Measurements from ENCODE around the gene ANKRD12. TPM values are rescaled to one million over a fixed set of nuclear protein-coding genes. Genes with fewer than 3 reads are reported as not detected.

Gene ANKRD12
- total and polyA plus RNA-seq, 4 donors: 2.7 to 59.7 (median 17.3) TPM

DNA sequence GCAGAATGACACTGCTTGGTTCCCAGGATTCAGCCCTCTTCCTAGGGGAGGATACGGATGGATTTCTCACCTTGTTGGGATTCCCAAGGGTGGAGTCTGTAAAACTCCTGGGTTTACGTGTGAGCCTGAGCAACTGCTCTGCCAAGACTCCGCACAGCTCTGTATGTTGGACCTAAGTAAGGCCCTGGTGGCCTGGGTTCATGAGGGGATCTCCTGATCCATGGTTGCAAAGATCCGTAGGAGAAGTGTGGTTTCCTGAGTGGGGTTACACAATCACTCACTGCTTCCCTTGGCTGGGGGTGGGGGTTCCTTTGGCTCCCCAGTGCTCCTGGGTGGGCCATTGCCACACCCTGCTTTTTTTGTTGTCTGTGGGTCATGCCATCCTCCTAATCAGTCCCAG is 37.7 kb downstream of the ANKRD12 start:
- Histone ChIP-seq H3K9ac (ENCODE audit: low read depth in 1 of 2, low read length in 2 of 2) (no peak overlapping the region), H3K27me3 (ENCODE audit: control insufficient read depth in 4 of 4, insufficient read depth in 4 of 4, low read length in 3 of 4) (no peaks in the 10 kb centered on the region), H3K4me1 (ENCODE audit: control insufficient read depth in 4 of 4, insufficient read depth in 4 of 4, low read length in 3 of 4) (peaks cover 0 to 5% (median 0%) of the 10 kb centered on the region in 4 donors), H3K36me3 (ENCODE audit: control insufficient read depth in 4 of 4, insufficient read depth in 3 of 4, low read depth in 1 of 4, low read length in 3 of 4) (peaks cover 0 to 5% (median 1%) of the 10 kb centered on the region in 4 donors), H3K27ac (ENCODE audit: low read depth in 1 of 2, low read length in 2 of 2) (no peak overlapping the region), H3K4me3 (ENCODE audit: low read depth in 1 of 3, low read length in 3 of 3) (no peak overlapping the region), H3K9me3 (ENCODE audit: control insufficient read depth in 4 of 4, low read length in 3 of 4) (no peaks in the 10 kb centered on the region)
- WGBS: 81% methylated on average over 4 of the region's 4 CpGs
- TF ChIP-seq FOXA1 (IDR thresholded peaks at IDR 0.05) (no peak), HNF4G (IDR thresholded peaks at IDR 0.05) (no peak), FOXA2 (IDR thresholded peaks at IDR 0.05) (no peak), GABPA (IDR thresholded peaks at IDR 0.05 in 1 of 2, conservative IDR thresholded peaks at IDR 0.05 in 1 of 2) (no peak), JUND (IDR thresholded peaks at IDR 0.05) (no peak), HNF4A (conservative IDR thresholded peaks at IDR 0.05) (no peak), TAF1 (conservative IDR thresholded peaks at IDR 0.05) (no peak), RAD21 (IDR thresholded peaks at IDR 0.05) (no peak), SP1 (IDR thresholded peaks at IDR 0.05) (no peak), EGR1 (IDR thresholded peaks at IDR 0.05; ENCODE audit: low read depth in 2 of 2) (no peak), RXRA (IDR thresholded peaks at IDR 0.05) (no peak), NR2F2 (IDR thresholded peaks at IDR 0.05) (no peak)
- TF ChIP-seq, protein P1, sequence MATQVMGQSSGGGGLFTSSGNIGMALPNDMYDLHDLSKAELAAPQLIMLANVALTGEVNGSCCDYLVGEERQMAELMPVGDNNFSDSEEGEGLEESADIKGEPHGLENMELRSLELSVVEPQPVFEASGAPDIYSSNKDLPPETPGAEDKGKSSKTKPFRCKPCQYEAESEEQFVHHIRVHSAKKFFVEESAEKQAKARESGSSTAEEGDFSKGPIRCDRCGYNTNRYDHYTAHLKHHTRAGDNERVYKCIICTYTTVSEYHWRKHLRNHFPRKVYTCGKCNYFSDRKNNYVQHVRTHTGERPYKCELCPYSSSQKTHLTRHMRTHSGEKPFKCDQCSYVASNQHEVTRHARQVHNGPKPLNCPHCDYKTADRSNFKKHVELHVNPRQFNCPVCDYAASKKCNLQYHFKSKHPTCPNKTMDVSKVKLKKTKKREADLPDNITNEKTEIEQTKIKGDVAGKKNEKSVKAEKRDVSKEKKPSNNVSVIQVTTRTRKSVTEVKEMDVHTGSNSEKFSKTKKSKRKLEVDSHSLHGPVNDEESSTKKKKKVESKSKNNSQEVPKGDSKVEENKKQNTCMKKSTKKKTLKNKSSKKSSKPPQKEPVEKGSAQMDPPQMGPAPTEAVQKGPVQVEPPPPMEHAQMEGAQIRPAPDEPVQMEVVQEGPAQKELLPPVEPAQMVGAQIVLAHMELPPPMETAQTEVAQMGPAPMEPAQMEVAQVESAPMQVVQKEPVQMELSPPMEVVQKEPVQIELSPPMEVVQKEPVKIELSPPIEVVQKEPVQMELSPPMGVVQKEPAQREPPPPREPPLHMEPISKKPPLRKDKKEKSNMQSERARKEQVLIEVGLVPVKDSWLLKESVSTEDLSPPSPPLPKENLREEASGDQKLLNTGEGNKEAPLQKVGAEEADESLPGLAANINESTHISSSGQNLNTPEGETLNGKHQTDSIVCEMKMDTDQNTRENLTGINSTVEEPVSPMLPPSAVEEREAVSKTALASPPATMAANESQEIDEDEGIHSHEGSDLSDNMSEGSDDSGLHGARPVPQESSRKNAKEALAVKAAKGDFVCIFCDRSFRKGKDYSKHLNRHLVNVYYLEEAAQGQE (IDR thresholded peaks at IDR 0.05): no peak
- TF ChIP-seq, protein P2, sequence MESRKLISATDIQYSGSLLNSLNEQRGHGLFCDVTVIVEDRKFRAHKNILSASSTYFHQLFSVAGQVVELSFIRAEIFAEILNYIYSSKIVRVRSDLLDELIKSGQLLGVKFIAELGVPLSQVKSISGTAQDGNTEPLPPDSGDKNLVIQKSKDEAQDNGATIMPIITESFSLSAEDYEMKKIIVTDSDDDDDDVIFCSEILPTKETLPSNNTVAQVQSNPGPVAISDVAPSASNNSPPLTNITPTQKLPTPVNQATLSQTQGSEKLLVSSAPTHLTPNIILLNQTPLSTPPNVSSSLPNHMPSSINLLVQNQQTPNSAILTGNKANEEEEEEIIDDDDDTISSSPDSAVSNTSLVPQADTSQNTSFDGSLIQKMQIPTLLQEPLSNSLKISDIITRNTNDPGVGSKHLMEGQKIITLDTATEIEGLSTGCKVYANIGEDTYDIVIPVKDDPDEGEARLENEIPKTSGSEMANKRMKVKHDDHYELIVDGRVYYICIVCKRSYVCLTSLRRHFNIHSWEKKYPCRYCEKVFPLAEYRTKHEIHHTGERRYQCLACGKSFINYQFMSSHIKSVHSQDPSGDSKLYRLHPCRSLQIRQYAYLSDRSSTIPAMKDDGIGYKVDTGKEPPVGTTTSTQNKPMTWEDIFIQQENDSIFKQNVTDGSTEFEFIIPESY (IDR thresholded peaks at IDR 0.05): no peak
- TF ChIP-seq, protein P3, sequence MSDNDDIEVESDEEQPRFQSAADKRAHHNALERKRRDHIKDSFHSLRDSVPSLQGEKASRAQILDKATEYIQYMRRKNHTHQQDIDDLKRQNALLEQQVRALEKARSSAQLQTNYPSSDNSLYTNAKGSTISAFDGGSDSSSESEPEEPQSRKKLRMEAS (IDR thresholded peaks at IDR 0.05): no peak
- TF ChIP-seq, protein P4, sequence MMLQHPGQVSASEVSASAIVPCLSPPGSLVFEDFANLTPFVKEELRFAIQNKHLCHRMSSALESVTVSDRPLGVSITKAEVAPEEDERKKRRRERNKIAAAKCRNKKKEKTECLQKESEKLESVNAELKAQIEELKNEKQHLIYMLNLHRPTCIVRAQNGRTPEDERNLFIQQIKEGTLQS (IDR thresholded peaks at IDR 0.05): no peak
- TF ChIP-seq, protein P5, sequence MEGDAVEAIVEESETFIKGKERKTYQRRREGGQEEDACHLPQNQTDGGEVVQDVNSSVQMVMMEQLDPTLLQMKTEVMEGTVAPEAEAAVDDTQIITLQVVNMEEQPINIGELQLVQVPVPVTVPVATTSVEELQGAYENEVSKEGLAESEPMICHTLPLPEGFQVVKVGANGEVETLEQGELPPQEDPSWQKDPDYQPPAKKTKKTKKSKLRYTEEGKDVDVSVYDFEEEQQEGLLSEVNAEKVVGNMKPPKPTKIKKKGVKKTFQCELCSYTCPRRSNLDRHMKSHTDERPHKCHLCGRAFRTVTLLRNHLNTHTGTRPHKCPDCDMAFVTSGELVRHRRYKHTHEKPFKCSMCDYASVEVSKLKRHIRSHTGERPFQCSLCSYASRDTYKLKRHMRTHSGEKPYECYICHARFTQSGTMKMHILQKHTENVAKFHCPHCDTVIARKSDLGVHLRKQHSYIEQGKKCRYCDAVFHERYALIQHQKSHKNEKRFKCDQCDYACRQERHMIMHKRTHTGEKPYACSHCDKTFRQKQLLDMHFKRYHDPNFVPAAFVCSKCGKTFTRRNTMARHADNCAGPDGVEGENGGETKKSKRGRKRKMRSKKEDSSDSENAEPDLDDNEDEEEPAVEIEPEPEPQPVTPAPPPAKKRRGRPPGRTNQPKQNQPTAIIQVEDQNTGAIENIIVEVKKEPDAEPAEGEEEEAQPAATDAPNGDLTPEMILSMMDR (IDR thresholded peaks at IDR 0.05; ENCODE audit: low read depth, low read length, missing input control): no peak
- no peak for DNase-seq (ENCODE audit: low spot score)

All from liver (tissue), 9 donors.